Osteocyte (in vitro differentiated cells): Measurements from ENCODE around the gene COX10. TPM values are rescaled to one million over a fixed set of nuclear protein-coding genes. Genes with fewer than 3 reads are reported as not detected.
A peak's percentile ranks its signal among the peaks of the same experiment; 100 is the strongest.

ENCODE experiments used
- DNase-seq: peaks from one replicate; pipeline ENCODE4 v3.0.0; 2021; ENCODE audit warnings: mixed read lengths; ENCODE audit not compliant: unreplicated experiment; ENCODE audit errors: extremely low spot score
- H3K27ac Mint-ChIP-seq: one replicate; pipeline ENCODE4 v1.8.0; 2021; ENCODE audit warnings: mild to moderate bottlenecking, mixed read lengths; ENCODE audit not compliant: unreplicated experiment
- H3K27me3 Mint-ChIP-seq: one replicate; pipeline ENCODE4 v1.8.0; 2021; ENCODE audit warnings: mixed read lengths; ENCODE audit not compliant: unreplicated experiment
- H3K36me3 Mint-ChIP-seq: one replicate; pipeline ENCODE4 v1.8.0; 2021; ENCODE audit warnings: mixed read lengths; ENCODE audit not compliant: unreplicated experiment
- H3K4me1 Mint-ChIP-seq: one replicate; pipeline ENCODE4 v1.8.0; 2021; ENCODE audit warnings: mixed read lengths; ENCODE audit not compliant: unreplicated experiment
- H3K4me3 Mint-ChIP-seq: one replicate; pipeline ENCODE4 v1.8.0; 2021; ENCODE audit warnings: mild to moderate bottlenecking, moderate library complexity, mixed read lengths; ENCODE audit not compliant: unreplicated experiment
- H3K9me3 Mint-ChIP-seq: one replicate; pipeline ENCODE4 v1.8.0; 2021; ENCODE audit warnings: mixed read lengths; ENCODE audit not compliant: unreplicated experiment
- total RNA-seq: library from RNA; stranded (reverse); gene quantifications from 2 replicates; pipeline ENCODE4 v1.2.1, GENCODE V29; 2021
- TF ChIP-seq, protein P1 (sequence below): fragments of 200-600 bp; sonication (generic); IDR thresholded peaks from 2 replicates; pipeline ENCODE4 v1.5.0; 2021; ENCODE audit warnings: antibody characterized with exemption, mild to moderate bottlenecking, moderate library complexity

COX10 gene
- total RNA-seq, 1 donor from 2014 or later = 15.6 TPM

DNA sequence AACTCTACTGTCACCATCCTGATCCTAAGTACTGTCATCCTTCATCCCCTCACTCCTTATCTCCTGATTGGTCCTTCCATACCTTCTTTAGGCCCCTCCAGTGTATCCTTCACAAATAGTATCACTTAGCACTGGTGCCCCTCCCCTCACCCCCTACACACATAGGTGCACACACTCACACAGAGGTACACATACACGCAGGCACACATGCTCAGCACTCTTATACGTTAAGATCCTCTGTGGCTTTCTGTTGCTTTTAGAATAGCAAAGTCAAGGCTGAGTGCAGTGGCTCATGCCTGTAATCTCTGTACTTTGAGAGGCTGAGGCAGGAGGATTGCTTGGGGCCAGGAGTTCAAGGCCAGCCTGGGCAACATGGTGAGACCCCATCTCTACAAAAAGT is 135.2 kb downstream of the COX10 start:
- Mint-ChIP-seq H3K36me3 (peaks cover 18% of the 10 kb centered on the region), H3K4me1 (peaks cover 2% of the 10 kb centered on the region), H3K4me3 (no peak overlapping the region), H3K27me3 (no peaks in the 10 kb centered on the region), H3K27ac (no peak overlapping the region), H3K9me3 (no peaks in the 10 kb centered on the region)
- TF ChIP-seq, protein P1, sequence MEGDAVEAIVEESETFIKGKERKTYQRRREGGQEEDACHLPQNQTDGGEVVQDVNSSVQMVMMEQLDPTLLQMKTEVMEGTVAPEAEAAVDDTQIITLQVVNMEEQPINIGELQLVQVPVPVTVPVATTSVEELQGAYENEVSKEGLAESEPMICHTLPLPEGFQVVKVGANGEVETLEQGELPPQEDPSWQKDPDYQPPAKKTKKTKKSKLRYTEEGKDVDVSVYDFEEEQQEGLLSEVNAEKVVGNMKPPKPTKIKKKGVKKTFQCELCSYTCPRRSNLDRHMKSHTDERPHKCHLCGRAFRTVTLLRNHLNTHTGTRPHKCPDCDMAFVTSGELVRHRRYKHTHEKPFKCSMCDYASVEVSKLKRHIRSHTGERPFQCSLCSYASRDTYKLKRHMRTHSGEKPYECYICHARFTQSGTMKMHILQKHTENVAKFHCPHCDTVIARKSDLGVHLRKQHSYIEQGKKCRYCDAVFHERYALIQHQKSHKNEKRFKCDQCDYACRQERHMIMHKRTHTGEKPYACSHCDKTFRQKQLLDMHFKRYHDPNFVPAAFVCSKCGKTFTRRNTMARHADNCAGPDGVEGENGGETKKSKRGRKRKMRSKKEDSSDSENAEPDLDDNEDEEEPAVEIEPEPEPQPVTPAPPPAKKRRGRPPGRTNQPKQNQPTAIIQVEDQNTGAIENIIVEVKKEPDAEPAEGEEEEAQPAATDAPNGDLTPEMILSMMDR = no peak
- DNase-seq = peak; percentile 34

DNA sequence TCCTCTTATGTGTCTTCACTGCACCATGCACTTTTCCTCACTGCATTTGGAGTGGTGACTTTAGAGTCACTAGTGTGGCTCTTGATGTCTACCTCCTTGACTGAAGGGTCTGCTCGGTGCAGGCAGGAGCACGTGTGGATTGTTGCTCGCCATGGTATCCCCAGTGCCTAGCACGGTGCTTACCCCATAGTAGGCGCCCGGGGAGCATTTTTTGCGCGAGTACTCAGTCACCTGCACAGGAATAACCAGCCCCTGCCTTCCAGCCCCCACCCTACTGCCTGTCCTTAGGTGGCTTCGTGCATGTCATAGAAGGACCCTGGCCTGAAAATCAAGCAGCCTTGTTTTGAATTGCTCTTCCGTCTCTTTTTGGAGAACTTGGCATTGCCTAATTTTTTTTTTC is 136.1 kb downstream of the COX10 start:
- Mint-ChIP-seq H3K36me3 (peaks cover 23% of the 10 kb centered on the region), H3K4me3 (no peak overlapping the region), H3K9me3 (no peaks in the 10 kb centered on the region), H3K27ac (no peak overlapping the region), H3K27me3 (no peaks in the 10 kb centered on the region), H3K4me1 (peaks cover 2% of the 10 kb centered on the region)
- DNase-seq = peak; percentile 79
- TF ChIP-seq, protein P1 = no peak

DNA sequence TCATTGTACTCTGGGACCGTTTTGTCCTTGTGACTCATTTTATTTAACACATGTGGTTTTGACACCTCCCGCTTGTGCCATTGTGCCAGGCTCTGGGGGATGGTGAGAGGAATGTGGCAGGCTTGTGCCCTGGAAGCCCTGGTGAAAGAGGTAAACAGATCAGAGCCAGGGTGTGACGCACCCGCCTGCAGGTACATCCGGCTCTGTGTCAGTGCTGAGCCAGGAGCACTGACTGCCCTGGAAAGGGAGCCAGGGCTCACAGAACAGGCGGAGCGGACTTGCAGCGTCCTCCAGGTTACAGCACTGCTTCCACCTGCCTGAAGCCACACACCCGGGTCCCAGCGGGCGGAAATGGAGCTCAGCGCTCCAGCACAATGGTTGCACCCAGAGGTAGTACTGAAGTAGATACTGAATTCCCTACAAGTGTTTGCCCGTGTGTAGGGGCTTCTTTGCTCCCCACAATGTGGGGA is 136.7 kb downstream of the COX10 start:
- H3K4me1 Mint-ChIP-seq = peaks cover 2% of the 10 kb centered on the region
- TF ChIP-seq, protein P1 = no peak
- H3K9me3 Mint-ChIP-seq = no peaks in the 10 kb centered on the region
- H3K36me3 Mint-ChIP-seq = peaks cover 27% of the 10 kb centered on the region
- no peak overlapping the region for H3K4me3 Mint-ChIP-seq
- peak; percentile 76 for DNase-seq
- no peak overlapping the region for H3K27ac Mint-ChIP-seq
- H3K27me3 Mint-ChIP-seq = no peaks in the 10 kb centered on the region

DNA sequence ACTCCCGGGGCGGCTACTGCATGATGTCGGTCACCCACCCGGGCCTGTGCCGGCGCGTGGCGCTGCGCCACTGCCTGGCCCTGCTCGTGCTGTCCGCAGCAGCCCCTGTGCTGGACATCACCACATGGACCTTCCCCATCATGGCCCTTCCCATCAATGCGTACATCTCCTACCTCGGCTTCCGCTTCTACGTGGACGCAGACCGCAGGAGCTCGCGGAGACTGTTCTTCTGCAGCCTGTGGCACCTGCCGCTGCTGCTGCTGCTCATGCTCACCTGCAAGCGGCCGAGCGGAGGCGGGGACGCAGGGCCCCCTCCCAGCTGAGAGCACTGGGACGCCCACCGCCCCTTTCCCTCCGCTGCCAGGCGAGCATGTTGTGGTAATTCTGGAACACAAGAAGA is 137.6 kb downstream of the COX10 start:
- no peaks in the 10 kb centered on the region for H3K27me3 Mint-ChIP-seq
- H3K36me3 Mint-ChIP-seq = peaks cover 32% of the 10 kb centered on the region
- no peak overlapping the region for H3K27ac Mint-ChIP-seq
- DNase-seq = peak; percentile 76
- no peaks in the 10 kb centered on the region for H3K4me1 Mint-ChIP-seq
- H3K4me3 Mint-ChIP-seq = no peak overlapping the region
- H3K9me3 Mint-ChIP-seq = no peaks in the 10 kb centered on the region
- TF ChIP-seq, protein P1 = no peak

DNA sequence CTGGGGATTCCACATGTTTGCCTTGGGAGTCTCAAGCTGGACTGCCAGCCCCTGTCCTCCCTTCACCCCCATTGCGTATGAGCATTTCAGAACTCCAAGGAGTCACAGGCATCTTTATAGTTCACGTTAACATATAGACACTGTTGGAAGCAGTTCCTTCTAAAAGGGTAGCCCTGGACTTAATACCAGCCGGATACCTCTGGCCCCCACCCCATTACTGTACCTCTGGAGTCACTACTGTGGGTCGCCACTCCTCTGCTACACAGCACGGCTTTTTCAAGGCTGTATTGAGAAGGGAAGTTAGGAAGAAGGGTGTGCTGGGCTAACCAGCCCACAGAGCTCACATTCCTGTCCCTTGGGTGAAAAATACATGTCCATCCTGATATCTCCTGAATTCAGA is 138.5 kb downstream of the COX10 start:
- Mint-ChIP-seq H3K9me3 (no peaks in the 10 kb centered on the region), H3K4me3 (no peak overlapping the region), H3K4me1 (no peaks in the 10 kb centered on the region), H3K27ac (no peak overlapping the region), H3K27me3 (no peaks in the 10 kb centered on the region), H3K36me3 (peaks cover 36% of the 10 kb centered on the region)
- DNase-seq = peak; percentile 67
- TF ChIP-seq, protein P1 = no peak
